ENCODE data around the gene DDX49. TPM values are rescaled to one million over a fixed set of nuclear protein-coding genes. Genes with fewer than 3 reads are reported as not detected.
A peak's percentile ranks its signal among the peaks of the same experiment; 100 is the strongest.

Gene DDX49
- total and polyA plus RNA-seq, 2 experiments from 2014 or later = 53.4 to 76.0 TPM

DNA sequence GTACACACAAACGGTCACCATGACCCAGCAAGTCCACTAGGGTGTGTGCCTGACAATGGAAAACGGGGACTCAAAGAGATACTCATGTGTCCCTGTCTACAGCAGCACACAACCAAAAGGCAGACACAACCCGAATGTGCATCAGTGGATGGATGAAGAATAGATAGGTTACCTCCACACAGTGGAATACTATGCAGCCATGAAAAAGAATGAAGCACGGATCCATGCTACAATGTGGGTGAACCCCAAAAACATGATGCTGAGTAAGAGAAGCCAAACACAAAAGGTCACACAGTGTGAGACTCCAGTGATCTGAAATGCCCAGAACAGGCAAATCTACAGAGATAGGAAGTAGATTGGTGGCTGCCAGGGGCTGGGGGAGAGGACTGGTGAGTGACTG lies 32.5 kb upstream of the DDX49 start:
- Histone ChIP-seq H3K27ac (no peak overlapping the region), H3K9ac (no peak overlapping the region), H3K79me2 (ENCODE audit: insufficient read depth) (no peaks in the 10 kb centered on the region), H3F3A (ENCODE audit: insufficient read depth) (no peaks in the 10 kb centered on the region), H3K4me3 (no peak overlapping the region), H3K4me1 (ENCODE audit: insufficient read depth) (no peaks in the 10 kb centered on the region), H2AFZ (no peak overlapping the region), H3K9me3 (ENCODE audit: low read depth) (no peaks in the 10 kb centered on the region), H3K27me3 (replicated peaks; ENCODE audit: insufficient read depth) (no peaks in the 10 kb centered on the region), H3K36me3 (ENCODE audit: low read depth) (no peaks in the 10 kb centered on the region), H3K9me2 (ENCODE audit: insufficient read depth) (no peaks in the 10 kb centered on the region), H3K4me2 (ENCODE audit: unreplicated experiment) (no peak overlapping the region), H4K20me1 (ENCODE audit: insufficient read depth) (no peaks in the 10 kb centered on the region)
- in situ Hi-C loops (cut with MboI) = no loop called here
- WGBS, 2 experiments (ENCODE audit: low coverage in 1 of 2, low lambda C conversion rate in 2 of 2, missing lambda C conversion rate in 2 of 2) = 54 to 55% methylated on average over 4 of the region's 4 CpGs
- no peak for DNase-seq
- no peak for TF ChIP-seq EZH2phosphoT487 (IDR thresholded peaks at IDR 0.05; ENCODE audit: insufficient read depth, low read depth)
- TF ChIP-seq EZH2 (IDR thresholded peaks at IDR 0.05; ENCODE audit: insufficient read depth, poor library complexity, severe bottlenecking) = no peak

DNA sequence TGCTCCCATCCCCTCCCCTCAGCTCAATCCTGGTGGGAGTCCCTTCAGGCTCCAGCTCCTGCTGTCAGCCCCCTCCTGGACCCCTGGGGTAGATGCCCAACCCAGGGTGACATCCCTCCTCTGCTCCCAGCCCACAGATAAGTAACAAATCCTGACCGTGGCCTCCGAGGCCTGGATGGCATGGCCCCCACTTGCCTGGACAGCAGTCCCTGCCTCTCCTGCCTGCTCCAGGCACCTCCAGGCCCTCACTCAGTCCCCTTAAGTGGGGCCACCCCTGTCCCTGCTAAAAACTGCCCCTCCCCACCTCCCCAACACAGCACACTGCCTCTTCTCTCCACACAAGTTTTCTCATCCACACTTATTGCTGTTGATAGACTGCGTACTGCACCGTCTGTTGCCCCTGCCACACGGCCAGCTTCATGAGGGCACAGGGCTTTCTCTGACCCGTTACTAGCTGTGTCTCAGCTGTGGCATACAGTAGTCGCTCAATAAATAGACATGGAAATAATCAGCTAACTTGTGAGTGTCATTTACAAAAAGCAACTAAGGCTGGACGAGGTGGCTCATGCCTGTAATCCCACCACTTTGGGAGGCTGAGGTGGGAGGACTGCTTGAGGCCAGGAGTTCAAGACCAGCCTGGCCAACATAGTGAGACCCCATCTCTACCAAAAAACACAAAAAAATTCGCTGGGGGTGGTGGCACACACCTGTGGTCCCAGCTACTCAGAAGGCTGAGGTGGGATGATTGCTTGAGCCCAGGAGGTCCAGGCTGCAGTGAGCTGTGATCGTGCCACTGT lies 29.4 kb upstream of the DDX49 start:
- no peaks in the 10 kb centered on the region for H4K20me1 ChIP-seq (ENCODE audit: insufficient read depth)
- no peaks in the 10 kb centered on the region for H3F3A ChIP-seq (ENCODE audit: insufficient read depth)
- H3K27ac ChIP-seq = no peak overlapping the region
- WGBS, 2 experiments (ENCODE audit: low coverage in 1 of 2, low lambda C conversion rate in 2 of 2, missing lambda C conversion rate in 2 of 2) = 55% methylated on average over 10 of the region's 10 CpGs
- no peak overlapping the region for H3K4me2 ChIP-seq (ENCODE audit: unreplicated experiment)
- TF ChIP-seq EZH2 (IDR thresholded peaks at IDR 0.05; ENCODE audit: insufficient read depth, poor library complexity, severe bottlenecking) (no peak), EZH2phosphoT487 (IDR thresholded peaks at IDR 0.05; ENCODE audit: insufficient read depth, low read depth) (no peak)
- H3K4me1 ChIP-seq (ENCODE audit: insufficient read depth) = no peaks in the 10 kb centered on the region
- H3K36me3 ChIP-seq (ENCODE audit: low read depth) = no peaks in the 10 kb centered on the region
- no peaks in the 10 kb centered on the region for H3K27me3 ChIP-seq (replicated peaks; ENCODE audit: insufficient read depth)
- H3K9me2 ChIP-seq (ENCODE audit: insufficient read depth) = no peaks in the 10 kb centered on the region
- in situ Hi-C loops (cut with MboI) = no loop called here
- H3K9me3 ChIP-seq (ENCODE audit: low read depth) = no peaks in the 10 kb centered on the region
- no peak overlapping the region for H3K9ac ChIP-seq
- no peak for DNase-seq
- no peak overlapping the region for H2AFZ ChIP-seq
- no peaks in the 10 kb centered on the region for H3K79me2 ChIP-seq (ENCODE audit: insufficient read depth)
- H3K4me3 ChIP-seq = no peak overlapping the region

DNA sequence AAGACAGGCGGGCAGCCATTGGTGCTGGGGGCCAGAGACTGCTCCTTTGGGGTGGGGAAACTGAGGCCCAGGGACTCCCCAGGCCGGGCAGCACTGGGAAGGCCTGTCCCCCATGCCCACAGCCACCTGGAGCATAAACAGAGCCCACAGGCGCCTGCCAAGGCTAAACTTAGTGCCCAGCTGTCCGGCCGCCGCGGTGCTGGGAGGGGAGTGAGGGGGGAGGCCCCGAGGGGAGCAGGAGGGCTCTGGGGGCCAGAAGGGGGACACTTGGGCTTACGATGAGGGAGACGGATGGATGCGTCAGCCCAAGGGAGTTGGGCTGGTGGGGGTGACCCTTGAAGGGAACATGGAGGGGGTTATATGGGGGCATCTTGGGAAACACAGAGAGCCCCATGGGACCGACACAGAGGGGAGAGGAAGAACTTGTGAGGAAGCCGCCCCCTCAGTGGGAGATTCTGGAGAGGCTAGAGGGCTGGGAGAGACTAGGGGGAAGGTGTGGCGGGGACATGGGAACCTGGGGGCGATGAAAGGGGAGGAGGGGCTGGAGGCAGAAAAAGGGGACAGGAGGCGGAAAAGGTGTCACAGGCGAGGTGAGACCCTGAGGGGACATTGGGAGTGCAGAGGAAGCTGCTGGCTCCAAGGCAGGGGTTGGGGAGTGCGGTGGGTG lies 25.8 kb upstream of the DDX49 start:
- H2AFZ ChIP-seq = no peak overlapping the region
- no peaks in the 10 kb centered on the region for H4K20me1 ChIP-seq (ENCODE audit: insufficient read depth)
- no peak overlapping the region for H3K4me3 ChIP-seq
- 70 to 75% methylated on average over 6 to 18 of the region's 18 CpGs for WGBS, 2 experiments (ENCODE audit: low coverage in 1 of 2, low lambda C conversion rate in 2 of 2, missing lambda C conversion rate in 2 of 2)
- no peaks in the 10 kb centered on the region for H3K79me2 ChIP-seq (ENCODE audit: insufficient read depth)
- no peak overlapping the region for H3K27ac ChIP-seq
- no peaks in the 10 kb centered on the region for H3K9me2 ChIP-seq (ENCODE audit: insufficient read depth)
- no peaks in the 10 kb centered on the region for H3K9me3 ChIP-seq (ENCODE audit: low read depth)
- H3K4me2 ChIP-seq (ENCODE audit: unreplicated experiment) = no peak overlapping the region
- no peaks in the 10 kb centered on the region for H3K27me3 ChIP-seq (replicated peaks; ENCODE audit: insufficient read depth)
- H3K36me3 ChIP-seq (ENCODE audit: low read depth) = no peaks in the 10 kb centered on the region
- TF ChIP-seq EZH2phosphoT487 (IDR thresholded peaks at IDR 0.05; ENCODE audit: insufficient read depth, low read depth) = no peak
- TF ChIP-seq EZH2 (IDR thresholded peaks at IDR 0.05; ENCODE audit: insufficient read depth, poor library complexity, severe bottlenecking) = no peak
- in situ Hi-C loops (cut with MboI) = no loop called here
- no peaks in the 10 kb centered on the region for H3F3A ChIP-seq (ENCODE audit: insufficient read depth)
- H3K4me1 ChIP-seq (ENCODE audit: insufficient read depth) = no peaks in the 10 kb centered on the region
- DNase-seq = no peak
- no peak overlapping the region for H3K9ac ChIP-seq

DNA sequence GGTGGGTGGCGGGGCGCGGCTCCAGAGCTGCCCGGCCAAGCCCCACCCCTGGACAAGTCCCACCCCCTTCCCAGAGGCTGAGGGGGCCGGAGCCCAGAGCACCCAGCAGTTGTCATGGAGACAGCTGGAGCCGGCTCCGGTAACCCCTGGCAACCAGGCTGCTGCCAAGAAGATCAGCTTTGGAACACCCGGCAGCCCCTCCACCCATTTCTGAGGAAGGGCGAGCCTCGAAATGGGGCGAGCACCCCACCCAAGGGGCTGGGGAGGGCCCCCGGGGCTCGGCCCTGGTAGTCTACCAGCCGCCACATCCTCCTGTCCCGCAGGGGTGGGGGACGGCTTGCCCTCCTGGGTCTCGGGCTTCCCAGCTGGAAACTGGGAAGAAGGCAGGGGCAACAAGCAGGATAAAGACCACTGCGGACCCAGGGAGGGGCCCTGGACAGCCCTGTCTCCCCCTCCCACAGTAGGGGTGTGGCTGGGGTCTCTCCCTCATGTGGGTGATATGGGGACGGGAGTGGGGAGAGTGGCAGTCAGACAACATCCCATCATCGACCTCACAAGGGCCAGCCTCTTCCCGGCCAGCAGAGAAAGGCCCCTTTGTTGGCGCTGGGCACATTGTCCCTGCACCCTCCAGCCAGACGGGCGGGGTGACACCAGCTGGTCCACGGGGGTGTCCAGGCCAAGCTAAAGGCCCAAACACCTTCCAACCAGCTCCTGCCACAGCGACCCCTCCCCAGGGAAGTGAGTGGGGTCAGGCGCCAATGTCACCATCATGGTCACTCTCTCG lies 25.1 kb upstream of the DDX49 start:
- Histone ChIP-seq H3K9me3 (ENCODE audit: low read depth) (no peaks in the 10 kb centered on the region), H3F3A (ENCODE audit: insufficient read depth) (no peaks in the 10 kb centered on the region), H3K9me2 (ENCODE audit: insufficient read depth) (no peaks in the 10 kb centered on the region), H3K9ac (no peak overlapping the region), H3K36me3 (ENCODE audit: low read depth) (no peaks in the 10 kb centered on the region), H2AFZ (no peak overlapping the region), H4K20me1 (ENCODE audit: insufficient read depth) (no peaks in the 10 kb centered on the region), H3K4me1 (ENCODE audit: insufficient read depth) (no peaks in the 10 kb centered on the region), H3K79me2 (ENCODE audit: insufficient read depth) (no peaks in the 10 kb centered on the region), H3K27me3 (replicated peaks; ENCODE audit: insufficient read depth) (no peaks in the 10 kb centered on the region), H3K27ac (no peak overlapping the region), H3K4me2 (ENCODE audit: unreplicated experiment) (peak overlapping the region; percentile 58), H3K4me3 (peak overlapping the region; percentile 64)
- in situ Hi-C loops (cut with MboI) = no loop called here
- WGBS, 2 experiments (ENCODE audit: low coverage in 1 of 2, low lambda C conversion rate in 2 of 2, missing lambda C conversion rate in 2 of 2) = 4% methylated on average over 21 to 27 of the region's 28 CpGs
- peak; percentile 44 for DNase-seq
- TF ChIP-seq EZH2phosphoT487 (IDR thresholded peaks at IDR 0.05; ENCODE audit: insufficient read depth, low read depth) (no peak), EZH2 (IDR thresholded peaks at IDR 0.05; ENCODE audit: insufficient read depth, poor library complexity, severe bottlenecking) (no peak)

Data from GM23248 (cell line).